Karpas-422 (cell line): ENCODE results near the gene HYAL3. TPM values are rescaled to one million over a fixed set of nuclear protein-coding genes. Genes with fewer than 3 reads are reported as not detected.
"Not testable (repeated sequence)": the region's sequence is repeated elsewhere in the genome, so short reads cannot be mapped to it uniquely, and the experiment has no call there.

Experiments used
- DNase-seq: peaks from one replicate; pipeline ENCODE4 v3.0.0-alpha.2; 2015
- H2AFZ ChIP-seq: fragments of 200-600 bp; sonication (generic); 2 replicates; pipeline ENCODE4 v1.6.1; 2014; ENCODE audit warnings: antibody characterized with exemption, low read length, mixed read lengths
- H3K27ac ChIP-seq: fragments of 200-600 bp; sonication (generic); 2 replicates; pipeline ENCODE4 v1.5.1; 2014; ENCODE audit warnings: mild to moderate bottlenecking, low read length, moderate library complexity
- H3K27me3 ChIP-seq: fragments of 200-600 bp; sonication (generic); 2 replicates; pipeline ENCODE4 v1.6.1; 2014; ENCODE audit warnings: low read length, mixed read lengths
- H3K36me3 ChIP-seq: fragments of 200-600 bp; sonication (generic); 2 replicates; pipeline ENCODE4 v1.6.1; 2014; ENCODE audit warnings: low read length, mixed read lengths; ENCODE audit not compliant: insufficient read depth
- H3K4me1 ChIP-seq: fragments of 200-600 bp; sonication (generic); 2 replicates; pipeline ENCODE4 v1.6.1; 2014; ENCODE audit warnings: mild to moderate bottlenecking, low read length, mixed read lengths
- H3K4me2 ChIP-seq: fragments of 200-600 bp; sonication (generic); 2 replicates; pipeline ENCODE4 v1.6.1; 2014; ENCODE audit warnings: low read length, low read depth, mild to moderate bottlenecking; ENCODE audit not compliant: poor library complexity, severe bottlenecking
- H3K4me3 ChIP-seq: fragments of 200-600 bp; sonication (generic); 2 replicates; pipeline ENCODE4 v1.5.1; 2014; ENCODE audit warnings: mild to moderate bottlenecking, antibody characterized with exemption, low read length, mixed read lengths
- H3K79me2 ChIP-seq: fragments of 200-600 bp; sonication (generic); 2 replicates; pipeline ENCODE4 v1.6.1; 2014; ENCODE audit warnings: mild to moderate bottlenecking, low read length, mixed read lengths
- H3K9ac ChIP-seq: fragments of 200-600 bp; sonication (generic); 2 replicates; pipeline ENCODE4 v1.6.0; 2014; ENCODE audit warnings: low read length
- H3K9me2 ChIP-seq: fragments of 200-600 bp; sonication (generic), shearing (Covaris generic); replicated peaks from 2 replicates; pipeline ENCODE4 v1.6.0; 2014; ENCODE audit warnings: mild to moderate bottlenecking, low read length, moderate library complexity; ENCODE audit not compliant: insufficient read depth
- H3K9me3 ChIP-seq: fragments of 300-700, 200-600 bp; sonication (generic); 2 replicates; pipeline ENCODE4 v1.6.1; 2014; ENCODE audit warnings: low read length, mixed read lengths
- H4K20me1 ChIP-seq: fragments of 200-600 bp; sonication (generic); 2 replicates; pipeline ENCODE4 v1.6.1; 2014; ENCODE audit warnings: mild to moderate bottlenecking, antibody characterized with exemption, low read length, low read depth; ENCODE audit not compliant: insufficient read depth
- total RNA-seq: library from RNA; depleted of rRNA; stranded (reverse); fragments of >200 nt; shearing (Covaris generic); gene quantifications from 2 replicates; pipeline ENCODE4 v1.2.3, GENCODE V29; 2014; ENCODE audit warnings: low replicate concordance

HYAL3 gene
- total RNA-seq, 1 experiment from 2014 or later = 9.3 TPM

GRCh38 chr3:50251220-50251619 is 48.0 kb downstream of the HYAL3 start:
- H3K36me3 ChIP-seq = peaks cover 3% of the 10 kb centered on the region; the same call in 1 of the 2 replicates
- DNase-seq = no peak
- peaks cover 54% of the 10 kb centered on the region for H3K79me2 ChIP-seq
- H3K9ac ChIP-seq = no peak overlapping the region
- H4K20me1 ChIP-seq = peaks cover 57% of the 10 kb centered on the region
- H2AFZ ChIP-seq = no peak overlapping the region
- H3K9me2 ChIP-seq = no peaks in the 10 kb centered on the region
- H3K27me3 ChIP-seq = no peaks in the 10 kb centered on the region
- no peak overlapping the region for H3K4me2 ChIP-seq
- H3K4me3 ChIP-seq = no peak overlapping the region
- H3K27ac ChIP-seq = no peak overlapping the region
- peaks cover 33% of the 10 kb centered on the region for H3K4me1 ChIP-seq
- no peaks in the 10 kb centered on the region for H3K9me3 ChIP-seq

- Histone ChIP-seq H2AFZ (no peak overlapping the region), H4K20me1 (peaks cover 57% of the 10 kb centered on the region), H3K4me3 (no peak overlapping the region), H3K4me1 (peaks cover 40% of the 10 kb centered on the region), H3K36me3 (0 out of 2 replicates have a peak, but pooled peaks cover 3% of the 10 kb centered on the region), H3K4me2 (no peak overlapping the region), H3K9ac (no peak overlapping the region), H3K9me2 (no peaks in the 10 kb centered on the region), H3K79me2 (peaks cover 61% of the 10 kb centered on the region), H3K27ac (no peak overlapping the region), H3K27me3 (no peaks in the 10 kb centered on the region), H3K9me3 (no peaks in the 10 kb centered on the region)
- DNase-seq = no peak
These were observed 48.7 kb downstream of the HYAL3 start for GRCh38 chr3:50250514-50250913.

DNA sequence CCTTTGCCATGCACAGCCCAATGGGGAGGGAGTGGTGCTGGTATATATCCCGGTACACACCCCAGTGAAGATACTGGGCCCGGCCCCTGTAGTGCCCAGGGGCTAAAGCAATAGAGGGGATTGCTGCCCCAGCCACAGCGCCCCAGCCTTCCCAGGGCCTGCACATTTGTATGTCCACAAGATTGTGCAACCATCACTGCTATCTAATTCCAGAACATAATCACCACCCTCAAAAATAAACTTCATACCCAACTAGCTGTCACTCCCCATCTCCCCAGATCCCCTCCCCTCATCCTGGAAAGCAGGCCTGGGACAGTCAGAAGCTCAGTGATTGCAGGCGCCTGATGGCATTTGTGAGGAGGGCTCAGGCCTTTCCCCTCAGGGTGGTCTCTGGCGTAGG is 49.7 kb downstream of the HYAL3 start:
- Histone ChIP-seq H4K20me1 (peaks cover 57% of the 10 kb centered on the region), H3K4me1 (peaks cover 47% of the 10 kb centered on the region), H3K4me2 (no peak overlapping the region), H3K27me3 (no peaks in the 10 kb centered on the region), H3K9me2 (no peaks in the 10 kb centered on the region), H3K9me3 (no peaks in the 10 kb centered on the region), H3K9ac (no peak overlapping the region), H2AFZ (no peak overlapping the region), H3K36me3 (0 out of 2 replicates have a peak, but pooled peaks cover 3% of the 10 kb centered on the region), H3K79me2 (peaks cover 69% of the 10 kb centered on the region), H3K4me3 (no peak overlapping the region), H3K27ac (no peak overlapping the region)
- no peak for DNase-seq

- Histone ChIP-seq H3K27me3 (no peaks in the 10 kb centered on the region), H3K9me3 (no peaks in the 10 kb centered on the region), H3K9me2 (no peaks in the 10 kb centered on the region), H2AFZ (no peak overlapping the region), H3K4me2 (peak overlapping the region; percentile 22), H3K4me1 (peaks cover 53% of the 10 kb centered on the region), H3K4me3 (no peak overlapping the region), H3K9ac (peak overlapping the region; percentile 13; the same call in 1 of the 2 replicates), H3K27ac (peak overlapping the region; percentile 43), H4K20me1 (peaks cover 57% of the 10 kb centered on the region), H3K36me3 (0 out of 2 replicates have a peak, but pooled peaks cover 3% of the 10 kb centered on the region), H3K79me2 (peaks cover 76% of the 10 kb centered on the region)
- no peak for DNase-seq
These were observed 50.8 kb downstream of the HYAL3 start for GRCh38 chr3:50248387-50248786.

DNA sequence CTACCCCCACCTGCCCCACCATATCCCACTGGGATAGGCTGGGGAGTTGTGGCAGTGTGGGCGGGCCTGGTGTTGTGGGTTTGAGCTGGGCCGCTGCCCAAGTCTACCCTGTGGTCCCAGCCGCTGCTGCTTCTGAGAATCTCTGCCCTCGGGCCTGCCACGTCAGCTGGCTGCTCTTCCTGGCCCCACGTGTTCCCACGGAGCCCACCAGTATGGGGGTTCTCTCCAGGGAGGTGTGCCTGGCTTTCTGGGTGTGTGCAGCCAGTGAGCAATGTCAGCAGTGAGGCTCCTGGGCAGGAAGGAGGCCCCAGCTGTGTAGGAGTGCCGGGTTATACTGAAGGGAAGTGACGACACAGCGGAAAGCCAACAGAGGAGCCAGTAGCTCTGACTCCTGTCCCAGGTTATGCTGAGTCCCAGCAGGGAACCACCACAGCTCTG is 52.7 kb downstream of the HYAL3 start:
- Histone ChIP-seq H3K9ac (peak overlapping the region; percentile 69), H3K27ac (peak overlapping the region; percentile 72), H2AFZ (no peak overlapping the region), H3K4me1 (peaks cover 72% of the 10 kb centered on the region), H4K20me1 (peaks cover 56% of the 10 kb centered on the region; the same call in 1 of the 2 replicates), H3K36me3 (0 out of 2 replicates have a peak, but pooled peaks cover 3% of the 10 kb centered on the region), H3K9me3 (no peaks in the 10 kb centered on the region), H3K4me3 (peak overlapping the region; percentile 66; the same call in 1 of the 2 replicates), H3K79me2 (peaks cover 88% of the 10 kb centered on the region), H3K4me2 (peak overlapping the region; percentile 76), H3K27me3 (no peaks in the 10 kb centered on the region), H3K9me2 (no peaks in the 10 kb centered on the region)
- DNase-seq = peak; percentile 72

- H4K20me1 ChIP-seq = peaks cover 56% of the 10 kb centered on the region; the same call in 1 of the 2 replicates
- peak overlapping the region; percentile 72 for H3K27ac ChIP-seq
- H2AFZ ChIP-seq = no peak overlapping the region
- no peaks in the 10 kb centered on the region for H3K27me3 ChIP-seq
- H3K4me2 ChIP-seq = peak overlapping the region; percentile 76
- no peaks in the 10 kb centered on the region for H3K9me2 ChIP-seq
- peaks cover 88% of the 10 kb centered on the region for H3K79me2 ChIP-seq
- no peaks in the 10 kb centered on the region for H3K9me3 ChIP-seq
- H3K9ac ChIP-seq = peak overlapping the region; percentile 69
- H3K4me3 ChIP-seq = peak overlapping the region; percentile 66
- H3K36me3 ChIP-seq = no peaks in the 10 kb centered on the region
- peaks cover 77% of the 10 kb centered on the region for H3K4me1 ChIP-seq
- peak; percentile 96 for DNase-seq
These were observed 53.2 kb downstream of the HYAL3 start for GRCh38 chr3:50245831-50246516.

DNA sequence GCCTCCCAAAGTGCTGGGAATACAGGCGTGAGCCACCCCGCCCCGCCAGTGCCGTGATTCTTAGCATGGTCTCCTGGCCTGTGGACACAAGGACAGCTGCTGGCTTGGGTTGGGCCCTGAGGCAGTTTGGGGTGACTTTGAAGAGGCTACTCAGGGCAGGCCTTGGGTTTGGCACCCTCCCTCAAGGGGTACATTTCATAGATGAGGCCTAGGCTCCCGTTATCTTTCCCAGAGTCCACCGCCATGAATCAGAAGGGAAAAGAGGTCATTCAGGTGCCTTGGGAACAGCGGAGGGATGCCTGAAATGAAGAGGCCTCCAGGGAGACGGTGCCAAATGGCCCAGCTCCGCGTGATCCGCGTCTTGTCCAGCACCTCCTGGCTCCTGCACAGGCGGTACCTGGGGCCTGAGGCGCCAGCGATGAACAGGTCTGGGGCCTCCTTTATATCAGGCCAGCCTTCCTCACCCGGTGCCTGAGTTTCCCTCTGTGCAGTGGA is 53.9 kb downstream of the HYAL3 start:
- peaks cover 54% of the 10 kb centered on the region; the same call in 1 of the 2 replicates for H4K20me1 ChIP-seq
- DNase-seq = no peak
- H3K9me3 ChIP-seq = no peaks in the 10 kb centered on the region
- H3K27me3 ChIP-seq = no peaks in the 10 kb centered on the region
- no peaks in the 10 kb centered on the region for H3K9me2 ChIP-seq
- peak overlapping the region; percentile 76 for H3K4me2 ChIP-seq
- peaks cover 81% of the 10 kb centered on the region for H3K4me1 ChIP-seq
- H3K27ac ChIP-seq = peak overlapping the region; percentile 72
- H3K9ac ChIP-seq = peak overlapping the region; percentile 69
- no peaks in the 10 kb centered on the region for H3K36me3 ChIP-seq
- peaks cover 89% of the 10 kb centered on the region for H3K79me2 ChIP-seq
- peak overlapping the region; percentile 66; the same call in 1 of the 2 replicates for H3K4me3 ChIP-seq
- H2AFZ ChIP-seq = no peak overlapping the region

DNA sequence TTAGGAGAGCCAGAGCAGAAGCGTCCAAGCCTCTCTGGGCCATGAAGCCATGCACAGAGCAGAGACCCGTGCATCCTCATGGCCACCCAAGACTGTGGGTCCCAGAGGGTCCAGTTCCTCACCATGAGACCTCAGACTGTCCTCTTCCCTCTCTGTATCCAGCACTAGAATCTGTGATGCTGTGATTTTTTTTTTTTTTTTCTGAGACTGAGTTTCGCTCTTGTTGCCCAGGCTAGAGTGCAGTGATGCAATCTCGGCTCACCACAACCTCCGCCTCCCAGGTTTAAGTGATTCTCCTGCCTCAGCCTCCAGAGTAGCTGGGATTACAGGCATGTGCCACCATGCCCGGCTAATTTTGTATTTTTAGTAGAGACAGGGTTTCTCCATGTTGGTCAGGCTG is 54.4 kb downstream of the HYAL3 start:
- Histone ChIP-seq H3K79me2 (peaks cover 89% of the 10 kb centered on the region), H3K27ac (peak overlapping the region; percentile 54)
- H3K9me3 ChIP-seq = not testable (repeated sequence)

More for the DNA sequence above, 54.4 kb downstream of the HYAL3 start:
- not testable (repeated sequence) for H3K4me2 ChIP-seq, H2AFZ ChIP-seq, H3K27me3 ChIP-seq, H3K9me2 ChIP-seq, H3K36me3 ChIP-seq, H3K4me3 ChIP-seq, DNase-seq
- peaks cover 54% of the 10 kb centered on the region; the same call in 1 of the 2 replicates for H4K20me1 ChIP-seq
- H3K9ac ChIP-seq = peak overlapping the region; percentile 11; the same call in 1 of the 2 replicates
- H3K4me1 ChIP-seq = peaks cover 84% of the 10 kb centered on the region
